ENCODE data around the gene CNMD. TPM values are rescaled to one million over a fixed set of nuclear protein-coding genes. Genes with fewer than 3 reads are reported as not detected.

The CNMD gene
- not detected in 2 replicates for total RNA-seq
- long read RNA-seq, result 0 reads

DNA sequence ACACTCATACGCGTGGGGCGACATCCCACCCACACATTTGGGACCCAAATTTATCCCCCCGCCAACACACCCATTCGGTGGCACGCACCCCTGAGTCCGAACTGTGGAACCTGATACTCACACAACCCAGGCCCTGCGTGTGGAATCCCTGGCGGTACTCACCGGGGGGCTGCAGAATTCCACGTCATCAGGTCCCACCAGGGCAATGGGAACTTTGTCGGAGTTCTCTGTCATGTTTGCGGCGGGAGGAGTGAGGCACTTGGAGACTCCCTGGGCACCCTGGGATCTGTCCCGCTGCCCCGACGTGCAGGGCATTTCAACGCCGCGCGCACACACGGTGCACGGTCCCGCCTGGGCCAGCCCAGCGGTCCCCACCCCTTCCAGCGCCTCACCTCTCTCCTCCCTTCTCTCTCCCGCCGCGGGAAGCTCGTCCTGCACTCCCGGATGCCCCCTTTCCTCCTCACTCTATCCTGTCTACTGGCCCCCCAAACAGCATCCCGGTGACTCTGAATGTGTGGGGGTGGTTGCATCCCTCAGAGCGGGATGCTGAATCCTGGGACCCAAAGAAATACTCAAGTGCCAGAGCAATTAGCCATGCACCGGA is at the start of gene CNMD:
Gene CNMD, minus strand, starts transcription at position 353 of the 604 bp plus-strand sequence. Its CDS starts 119 bp downstream, at position 234.
- Mint-ChIP-seq H3K4me3 (ENCODE audit: unreplicated experiment) (no peak within 1 kb of the TSS), H3K27ac (ENCODE audit: unreplicated experiment) (no peak within 1 kb of the TSS), H3K4me1 (ENCODE audit: unreplicated experiment) (no peaks in the 10 kb centered on the region), H3K36me3 (ENCODE audit: unreplicated experiment) (no peaks in the 10 kb centered on the region), H3K9me3 (ENCODE audit: unreplicated experiment) (no peaks in the 10 kb centered on the region), H3K27me3 (ENCODE audit: unreplicated experiment) (peaks cover 11% of the 10 kb centered on the region)
- no peak for DNase-seq (ENCODE audit: extremely low spot score, unreplicated experiment)
- TF ChIP-seq, protein P1, sequence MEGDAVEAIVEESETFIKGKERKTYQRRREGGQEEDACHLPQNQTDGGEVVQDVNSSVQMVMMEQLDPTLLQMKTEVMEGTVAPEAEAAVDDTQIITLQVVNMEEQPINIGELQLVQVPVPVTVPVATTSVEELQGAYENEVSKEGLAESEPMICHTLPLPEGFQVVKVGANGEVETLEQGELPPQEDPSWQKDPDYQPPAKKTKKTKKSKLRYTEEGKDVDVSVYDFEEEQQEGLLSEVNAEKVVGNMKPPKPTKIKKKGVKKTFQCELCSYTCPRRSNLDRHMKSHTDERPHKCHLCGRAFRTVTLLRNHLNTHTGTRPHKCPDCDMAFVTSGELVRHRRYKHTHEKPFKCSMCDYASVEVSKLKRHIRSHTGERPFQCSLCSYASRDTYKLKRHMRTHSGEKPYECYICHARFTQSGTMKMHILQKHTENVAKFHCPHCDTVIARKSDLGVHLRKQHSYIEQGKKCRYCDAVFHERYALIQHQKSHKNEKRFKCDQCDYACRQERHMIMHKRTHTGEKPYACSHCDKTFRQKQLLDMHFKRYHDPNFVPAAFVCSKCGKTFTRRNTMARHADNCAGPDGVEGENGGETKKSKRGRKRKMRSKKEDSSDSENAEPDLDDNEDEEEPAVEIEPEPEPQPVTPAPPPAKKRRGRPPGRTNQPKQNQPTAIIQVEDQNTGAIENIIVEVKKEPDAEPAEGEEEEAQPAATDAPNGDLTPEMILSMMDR (IDR thresholded peaks at IDR 0.05), result no peak

DNA sequence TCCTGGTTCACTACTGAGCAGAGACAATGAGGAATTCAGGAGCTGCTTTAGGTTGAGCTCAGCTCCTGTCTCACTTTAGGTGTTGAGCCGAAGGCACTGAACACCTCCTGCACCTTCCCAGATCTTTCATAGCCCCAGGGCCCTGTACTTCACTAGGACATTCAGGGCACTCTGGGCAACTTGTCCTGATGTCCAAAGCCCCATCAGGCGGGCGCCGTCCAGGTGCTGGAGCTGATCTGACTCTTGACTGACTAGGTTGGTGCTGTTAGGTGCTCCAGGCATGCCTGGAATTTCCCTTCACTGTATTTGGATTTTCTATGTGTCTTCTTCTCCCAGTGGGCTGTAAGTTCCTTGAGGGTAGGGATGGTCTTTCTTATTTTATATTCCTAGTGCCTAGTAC is 48.4 kb upstream of the CNMD start:
- no peak overlapping the region for H3K4me3 Mint-ChIP-seq (ENCODE audit: unreplicated experiment)

DNA sequence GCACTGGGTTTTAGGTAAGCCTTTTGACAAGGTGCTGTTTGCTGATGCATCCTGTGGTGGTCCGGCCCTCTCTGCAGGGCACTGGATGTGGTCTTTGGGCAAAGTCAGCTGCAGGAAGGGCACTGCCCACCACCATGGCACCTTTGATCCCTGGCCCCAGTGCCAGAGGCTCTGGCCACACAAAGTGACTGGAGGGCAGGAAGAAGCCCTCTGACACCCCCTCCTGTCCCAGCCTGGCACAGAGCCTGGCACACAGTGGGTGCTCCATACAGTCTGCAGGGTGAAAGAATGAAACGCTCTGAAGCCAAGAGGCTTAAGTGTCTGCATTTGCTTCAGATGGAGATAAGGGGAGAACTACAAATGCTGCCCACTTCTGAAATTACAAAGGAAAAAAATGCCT is 47.6 kb upstream of the CNMD start:
- Mint-ChIP-seq H3K9me3 (ENCODE audit: unreplicated experiment) (no peaks in the 10 kb centered on the region), H3K4me3 (ENCODE audit: unreplicated experiment) (no peak overlapping the region), H3K36me3 (ENCODE audit: unreplicated experiment) (no peaks in the 10 kb centered on the region), H3K4me1 (ENCODE audit: unreplicated experiment) (no peaks in the 10 kb centered on the region), H3K27ac (ENCODE audit: unreplicated experiment) (no peak overlapping the region), H3K27me3 (ENCODE audit: unreplicated experiment) (no peaks in the 10 kb centered on the region)
- no peak for DNase-seq (ENCODE audit: extremely low spot score, unreplicated experiment)
- TF ChIP-seq, protein P1 (IDR thresholded peaks at IDR 0.05), result no peak

More for the DNA sequence above, 48.4 kb upstream of the CNMD start:
- TF ChIP-seq, protein P1 (IDR thresholded peaks at IDR 0.05), result no peak
- Mint-ChIP-seq H3K27ac (ENCODE audit: unreplicated experiment) (no peak overlapping the region), H3K9me3 (ENCODE audit: unreplicated experiment) (no peaks in the 10 kb centered on the region), H3K36me3 (ENCODE audit: unreplicated experiment) (no peaks in the 10 kb centered on the region), H3K4me1 (ENCODE audit: unreplicated experiment) (no peaks in the 10 kb centered on the region), H3K27me3 (ENCODE audit: unreplicated experiment) (no peaks in the 10 kb centered on the region)
- DNase-seq (ENCODE audit: extremely low spot score, unreplicated experiment), result no peak

- no peaks in the 10 kb centered on the region for H3K27me3 Mint-ChIP-seq (ENCODE audit: unreplicated experiment)
- no peak for DNase-seq (ENCODE audit: extremely low spot score, unreplicated experiment)
- no peaks in the 10 kb centered on the region for H3K36me3 Mint-ChIP-seq (ENCODE audit: unreplicated experiment)
- H3K27ac Mint-ChIP-seq (ENCODE audit: unreplicated experiment), result no peak overlapping the region
- H3K9me3 Mint-ChIP-seq (ENCODE audit: unreplicated experiment), result no peaks in the 10 kb centered on the region
- no peaks in the 10 kb centered on the region for H3K4me1 Mint-ChIP-seq (ENCODE audit: unreplicated experiment)
- TF ChIP-seq, protein P1 (IDR thresholded peaks at IDR 0.05), result no peak
- H3K4me3 Mint-ChIP-seq (ENCODE audit: unreplicated experiment), result no peak overlapping the region
Observed at GRCh38 chr13:52786766-52787165, 47.1 kb upstream of the CNMD start.

DNA sequence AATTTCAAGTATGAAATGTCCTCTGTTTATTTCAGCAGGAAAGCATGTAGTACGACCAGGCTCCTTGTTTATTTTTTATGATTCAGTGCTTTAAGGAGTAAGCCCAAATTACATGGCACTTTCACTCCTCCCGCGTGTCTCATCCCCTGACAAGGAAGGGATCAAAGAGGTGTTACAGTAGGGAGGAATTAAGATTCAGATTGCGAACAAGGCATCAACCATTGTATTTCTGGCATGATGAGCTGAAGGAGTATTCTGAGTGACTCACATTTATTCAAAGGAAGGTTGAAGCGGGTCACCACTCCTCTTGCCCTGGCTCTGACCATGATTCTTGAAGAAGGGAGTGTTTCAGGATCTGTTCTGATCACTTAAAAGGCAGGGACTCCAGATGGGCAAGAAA is 46.1 kb upstream of the CNMD start:
- Mint-ChIP-seq H3K4me3 (ENCODE audit: unreplicated experiment) (no peak overlapping the region), H3K9me3 (ENCODE audit: unreplicated experiment) (no peaks in the 10 kb centered on the region), H3K27ac (ENCODE audit: unreplicated experiment) (no peak overlapping the region), H3K4me1 (ENCODE audit: unreplicated experiment) (no peaks in the 10 kb centered on the region), H3K36me3 (ENCODE audit: unreplicated experiment) (no peaks in the 10 kb centered on the region), H3K27me3 (ENCODE audit: unreplicated experiment) (no peaks in the 10 kb centered on the region)
- DNase-seq (ENCODE audit: extremely low spot score, unreplicated experiment), result no peak
- TF ChIP-seq, protein P1 (IDR thresholded peaks at IDR 0.05), result no peak

Measured in osteocyte (in vitro differentiated cells).